ENCODE measurements around the gene DYNC1LI1.

- TF ChIP-seq EZH2phosphoT487 (IDR thresholded peaks at IDR 0.05; ENCODE audit: borderline replicate concordance, low read depth) (no peak), POLR2AphosphoS5 (IDR thresholded peaks at IDR 0.05; ENCODE audit: low read depth, low read length) (no peak), SIN3A (IDR thresholded peaks at IDR 0.05; ENCODE audit: borderline replicate concordance, low read depth, low read length) (no peak), RAD21 (IDR thresholded peaks at IDR 0.05; ENCODE audit: low read length) (no peak), MXI1 (IDR thresholded peaks at IDR 0.05; ENCODE audit: low read depth, low read length) (no peak), CTCF (IDR thresholded peaks at IDR 0.05) (no peak), CHD2 (IDR thresholded peaks at IDR 0.05; ENCODE audit: low read length, partially characterized antibody) (no peak), TAF1 (IDR thresholded peaks at IDR 0.05; ENCODE audit: borderline replicate concordance, low read depth, low read length) (no peak), EP300 (IDR thresholded peaks at IDR 0.05; ENCODE audit: borderline replicate concordance in 1 of 2, low read depth in 1 of 2, low read length in 1 of 2) (no peak), REST (IDR thresholded peaks at IDR 0.05; ENCODE audit: low read depth, low read length) (no peak), YY1 (IDR thresholded peaks at IDR 0.05; ENCODE audit: low read depth) (no peak), PBX3 (IDR thresholded peaks at IDR 0.05) (no peak), TCF12 (IDR thresholded peaks at IDR 0.05) (no peak), RXRA (IDR thresholded peaks at IDR 0.05; ENCODE audit: borderline replicate concordance, low read depth) (no peak)
Observed at GRCh38 chr3:32551496-32551895, 19.2 kb downstream of the DYNC1LI1 start.

All from SK-N-SH (cell line).